ENCODE measurements around the gene KAZALD1.

Gene KAZALD1

GRCh38 chr10:101043363-101043707 is 18.5 kb upstream of the KAZALD1 start:
- peaks cover 83% of the 10 kb centered on the region for H3K4me1 Mint-ChIP-seq
- DNase-seq, result no peak
- no peaks in the 10 kb centered on the region for H3K9me3 Mint-ChIP-seq
- peak overlapping the region; percentile 91 for H3K4me3 Mint-ChIP-seq
- H3K27ac Mint-ChIP-seq, result peak overlapping the region; percentile 99
- H3K27me3 Mint-ChIP-seq (ENCODE audit: low read depth, poor library complexity), result peaks cover 64% of the 10 kb centered on the region
- H3K36me3 Mint-ChIP-seq (ENCODE audit: low read depth), result no peaks in the 10 kb centered on the region
- TF ChIP-seq CTCF (IDR thresholded peaks at IDR 0.05), result no peak

GRCh38 chr10:101044117-101044516 is 17.7 kb upstream of the KAZALD1 start:
- H3K36me3 Mint-ChIP-seq (ENCODE audit: low read depth), result no peaks in the 10 kb centered on the region
- DNase-seq, result no peak
- no peak overlapping the region for H3K4me3 Mint-ChIP-seq
- H3K27me3 Mint-ChIP-seq (ENCODE audit: low read depth, poor library complexity), result peaks cover 65% of the 10 kb centered on the region
- TF ChIP-seq CTCF (IDR thresholded peaks at IDR 0.05), result no peak
- H3K9me3 Mint-ChIP-seq, result no peaks in the 10 kb centered on the region
- no peak overlapping the region for H3K27ac Mint-ChIP-seq
- peaks cover 86% of the 10 kb centered on the region for H3K4me1 Mint-ChIP-seq

- no peak for DNase-seq
- Mint-ChIP-seq H3K4me1 (peaks cover 76% of the 10 kb centered on the region), H3K27me3 (ENCODE audit: low read depth, poor library complexity) (peaks cover 69% of the 10 kb centered on the region), H3K9me3 (no peaks in the 10 kb centered on the region), H3K4me3 (peak overlapping the region; percentile 51), H3K36me3 (ENCODE audit: low read depth) (no peaks in the 10 kb centered on the region), H3K27ac (no peak overlapping the region)
- no peak for TF ChIP-seq CTCF (IDR thresholded peaks at IDR 0.05)
Measured at GRCh38 chr10:101046332-101047238, 15.2 kb upstream of the KAZALD1 start.

- Mint-ChIP-seq H3K9me3 (no peaks in the 10 kb centered on the region), H3K27ac (no peak overlapping the region), H3K36me3 (ENCODE audit: low read depth) (no peaks in the 10 kb centered on the region), H3K4me3 (peak overlapping the region; percentile 36), H3K27me3 (ENCODE audit: low read depth, poor library complexity) (peaks cover 76% of the 10 kb centered on the region), H3K4me1 (peaks cover 69% of the 10 kb centered on the region)
- TF ChIP-seq CTCF (IDR thresholded peaks at IDR 0.05), result no peak
- DNase-seq, result no peak
Measured at GRCh38 chr10:101047268-101047667, 14.5 kb upstream of the KAZALD1 start.

GRCh38 chr10:101047961-101048892 is 13.6 kb upstream of the KAZALD1 start:
- no peak overlapping the region for H3K27ac Mint-ChIP-seq
- DNase-seq, result peak; percentile 36
- H3K36me3 Mint-ChIP-seq (ENCODE audit: low read depth), result no peaks in the 10 kb centered on the region
- TF ChIP-seq CTCF (IDR thresholded peaks at IDR 0.05), result peak; percentile 17
- no peaks in the 10 kb centered on the region for H3K9me3 Mint-ChIP-seq
- peaks cover 59% of the 10 kb centered on the region for H3K4me1 Mint-ChIP-seq
- H3K4me3 Mint-ChIP-seq, result peak overlapping the region; percentile 66
- peaks cover 79% of the 10 kb centered on the region for H3K27me3 Mint-ChIP-seq (ENCODE audit: low read depth, poor library complexity)

Measured in nephron progenitor cell (in vitro differentiated cells).